Measurements from ENCODE around the gene NR3C2. TPM values are rescaled to one million over a fixed set of nuclear protein-coding genes. Genes with fewer than 3 reads are reported as not detected.

Gene NR3C2
- total and polyA plus RNA-seq, 2 of the 4 experiments (the other 2 are of a cell fraction) = 1.1 to 2.3 TPM

DNA sequence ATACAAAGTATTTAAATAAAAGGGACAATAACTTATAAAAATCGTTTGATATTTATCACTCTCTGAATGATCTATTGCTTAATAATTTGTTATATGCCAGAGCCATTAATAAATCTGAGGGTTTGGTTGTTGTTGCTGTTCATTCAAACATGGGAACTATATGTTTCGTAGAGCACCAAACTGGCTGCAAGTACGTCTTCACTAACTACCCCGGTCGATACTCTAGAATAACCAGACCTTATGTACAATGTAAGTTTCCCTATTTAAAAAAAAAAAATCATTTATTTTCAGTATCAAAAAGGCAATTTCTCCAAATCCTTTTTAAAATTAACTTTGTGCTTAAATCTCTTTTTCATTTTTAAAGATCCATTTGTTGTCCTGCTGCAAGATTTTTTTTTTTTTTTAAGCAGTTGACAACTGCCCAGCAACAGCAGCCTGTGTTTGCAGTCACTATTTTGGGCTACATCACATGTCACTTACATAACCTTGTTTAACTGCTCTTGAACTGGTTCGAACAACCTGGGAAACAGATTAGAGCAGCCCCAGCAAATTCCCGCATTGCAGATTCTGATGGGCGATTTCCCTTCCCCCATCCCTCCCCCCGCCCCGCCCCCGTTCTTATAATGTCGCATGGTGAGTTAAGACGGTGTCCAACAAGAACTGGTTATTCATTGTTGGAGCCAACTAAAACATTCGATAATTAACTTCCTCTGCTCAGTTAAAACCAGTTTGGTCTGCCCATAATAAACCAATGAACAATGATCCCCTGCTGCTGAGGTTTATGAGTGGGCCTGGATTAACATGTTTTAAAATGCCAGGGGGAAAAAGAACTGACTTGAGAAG is 238.9 kb downstream of the NR3C2 start (continued):
- no peak for TF ChIP-seq MXI1 (IDR thresholded peaks at IDR 0.05; ENCODE audit: borderline replicate concordance, low read depth, low read length)

DNA sequence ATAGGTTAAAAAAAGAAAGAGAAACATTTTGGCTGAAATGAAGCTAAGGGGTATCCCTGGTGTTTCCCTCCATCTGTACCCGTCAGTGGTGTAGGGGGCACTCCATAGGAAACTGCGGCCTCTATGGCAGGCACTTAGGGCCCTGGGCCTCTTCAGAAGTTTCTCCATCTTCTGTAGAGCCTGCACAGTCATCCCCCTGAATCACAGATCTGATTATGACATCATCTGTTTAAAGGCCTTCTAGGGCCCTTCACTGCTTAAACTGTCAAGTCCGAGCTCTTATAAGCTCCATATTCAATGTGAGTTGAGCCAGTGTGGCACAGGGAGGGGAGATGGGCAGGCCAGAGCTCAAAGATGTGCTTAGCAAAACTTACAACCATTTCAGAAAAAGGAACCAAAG is 241.3 kb downstream of the NR3C2 start:
- no peak overlapping the region for H2BK120ac ChIP-seq (ENCODE audit: low read depth, low read length)
- no peak overlapping the region for H2BK15ac ChIP-seq (ENCODE audit: low read depth, low read length)
- no peak overlapping the region for H3K4me3 ChIP-seq (ENCODE audit: insufficient read depth, low read depth, low read length)
- H3K14ac ChIP-seq (replicated peaks; ENCODE audit: low read depth, low read length) = no peak overlapping the region
- H3K4me2 ChIP-seq (ENCODE audit: low read depth, low read length) = no peak overlapping the region
- no peak overlapping the region for H3K56ac ChIP-seq (ENCODE audit: extremely low read depth, insufficient read depth, low read length)
- ATAC-seq (ENCODE audit: low read depth) = 0 out of 2 replicates have a peak, but pooled peaks have one; percentile 29
- no peak overlapping the region for H4K8ac ChIP-seq (ENCODE audit: low read depth in 2 of 2, low read length in 2 of 2)
- H2BK5ac ChIP-seq (ENCODE audit: low read depth, low read length, poor library complexity, severe bottlenecking) = no peak overlapping the region
- DNase-seq = peak; percentile 24
- intact Hi-C loops (cut with micrococcal nuclease) = no loop called here
- no peak overlapping the region for H2AK9ac ChIP-seq (replicated peaks; ENCODE audit: low read depth, low read length, poor library complexity)
- no peak overlapping the region for H3K23ac ChIP-seq (ENCODE audit: low read depth, low read length)
- H4K20me1 ChIP-seq (ENCODE audit: insufficient read depth, low read length) = no peaks in the 10 kb centered on the region
- no peak overlapping the region for H3K4ac ChIP-seq (ENCODE audit: low read depth, low read length)
- ChIA-PET POLR2A (ENCODE audit: unreplicated experiment) (no interaction called here), CTCF (no interaction called here)
- H2AFZ ChIP-seq (replicated peaks; ENCODE audit: low read length, poor library complexity) = no peak overlapping the region
- H2BK20ac ChIP-seq (ENCODE audit: low read depth, low read length) = no peak overlapping the region
- H3K4me1 ChIP-seq (ENCODE audit: control insufficient read depth, insufficient read depth, low read length) = no peaks in the 10 kb centered on the region
- H3K9ac ChIP-seq (ENCODE audit: low read depth, low read length) = no peak overlapping the region
- H4K91ac ChIP-seq (ENCODE audit: insufficient read depth, low read depth, low read length) = no peak overlapping the region
- no TSS peak for BruUV-seq (replicated peaks)
- no peaks in the 10 kb centered on the region for H3K27me3 ChIP-seq (ENCODE audit: control insufficient read depth, insufficient read depth, low read length)
- no peak overlapping the region for H2AK5ac ChIP-seq (ENCODE audit: low read depth, low read length)
- H3K18ac ChIP-seq (ENCODE audit: low read depth, low read length) = no peak overlapping the region
- H3K9me3 ChIP-seq (ENCODE audit: control insufficient read depth, insufficient read depth, low read length) = no peaks in the 10 kb centered on the region
- H4K5ac ChIP-seq (ENCODE audit: low read depth, low read length) = no peak overlapping the region
- WGBS, 2 experiments (ENCODE audit: extremely low coverage in 2 of 2, insufficient read length in 1 of 2) = no CpG with 5 or more reads among the region's 3 CpGs
- no peaks in the 10 kb centered on the region for H3K9me1 ChIP-seq (ENCODE audit: insufficient read depth, low read length)
- in situ Hi-C loops (cut with MboI; ENCODE audit: low sequenced_read_pairs) = no loop called here
- dilution Hi-C loops (cut with HindIII; ENCODE audit: low sequenced_read_pairs, unreplicated experiment) = no loop called here
- no peaks in the 10 kb centered on the region for H3K79me1 ChIP-seq (ENCODE audit: low read depth in 1 of 2, low read length in 2 of 2)
- no peaks in the 10 kb centered on the region for H3K36me3 ChIP-seq (ENCODE audit: control insufficient read depth, insufficient read depth, low read length)
- no peak overlapping the region for H3K27ac ChIP-seq (ENCODE audit: insufficient read depth, low read length)
- TF ChIP-seq, protein P1, sequence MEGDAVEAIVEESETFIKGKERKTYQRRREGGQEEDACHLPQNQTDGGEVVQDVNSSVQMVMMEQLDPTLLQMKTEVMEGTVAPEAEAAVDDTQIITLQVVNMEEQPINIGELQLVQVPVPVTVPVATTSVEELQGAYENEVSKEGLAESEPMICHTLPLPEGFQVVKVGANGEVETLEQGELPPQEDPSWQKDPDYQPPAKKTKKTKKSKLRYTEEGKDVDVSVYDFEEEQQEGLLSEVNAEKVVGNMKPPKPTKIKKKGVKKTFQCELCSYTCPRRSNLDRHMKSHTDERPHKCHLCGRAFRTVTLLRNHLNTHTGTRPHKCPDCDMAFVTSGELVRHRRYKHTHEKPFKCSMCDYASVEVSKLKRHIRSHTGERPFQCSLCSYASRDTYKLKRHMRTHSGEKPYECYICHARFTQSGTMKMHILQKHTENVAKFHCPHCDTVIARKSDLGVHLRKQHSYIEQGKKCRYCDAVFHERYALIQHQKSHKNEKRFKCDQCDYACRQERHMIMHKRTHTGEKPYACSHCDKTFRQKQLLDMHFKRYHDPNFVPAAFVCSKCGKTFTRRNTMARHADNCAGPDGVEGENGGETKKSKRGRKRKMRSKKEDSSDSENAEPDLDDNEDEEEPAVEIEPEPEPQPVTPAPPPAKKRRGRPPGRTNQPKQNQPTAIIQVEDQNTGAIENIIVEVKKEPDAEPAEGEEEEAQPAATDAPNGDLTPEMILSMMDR (conservative IDR thresholded peaks at IDR 0.05; ENCODE audit: low read depth, low read length) = no peak
- TF ChIP-seq BHLHE40 (IDR thresholded peaks at IDR 0.05; ENCODE audit: low read depth, low read length) (no peak), SMC3 (IDR thresholded peaks at IDR 0.05; ENCODE audit: low read depth, low read length) (no peak), FOS (IDR thresholded peaks at IDR 0.05; ENCODE audit: low read depth, low read length) (no peak), MAFK (IDR thresholded peaks at IDR 0.05; ENCODE audit: low read depth, low read length) (no peak), MXI1 (IDR thresholded peaks at IDR 0.05; ENCODE audit: borderline replicate concordance, low read depth, low read length) (no peak), CEBPB (IDR thresholded peaks at IDR 0.05; ENCODE audit: low read depth, low read length) (no peak), RAD21 (IDR thresholded peaks at IDR 0.05; ENCODE audit: low read length) (no peak), CHD1 (IDR thresholded peaks at IDR 0.05; ENCODE audit: low read depth, low read length) (no peak), RFX5 (IDR thresholded peaks at IDR 0.05; ENCODE audit: low read depth, low read length) (no peak), RCOR1 (IDR thresholded peaks at IDR 0.05; ENCODE audit: insufficient replicate concordance, low read length) (no peak)
- TF ChIP-seq, protein P2, sequence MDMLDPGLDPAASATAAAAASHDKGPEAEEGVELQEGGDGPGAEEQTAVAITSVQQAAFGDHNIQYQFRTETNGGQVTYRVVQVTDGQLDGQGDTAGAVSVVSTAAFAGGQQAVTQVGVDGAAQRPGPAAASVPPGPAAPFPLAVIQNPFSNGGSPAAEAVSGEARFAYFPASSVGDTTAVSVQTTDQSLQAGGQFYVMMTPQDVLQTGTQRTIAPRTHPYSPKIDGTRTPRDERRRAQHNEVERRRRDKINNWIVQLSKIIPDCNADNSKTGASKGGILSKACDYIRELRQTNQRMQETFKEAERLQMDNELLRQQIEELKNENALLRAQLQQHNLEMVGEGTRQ (IDR thresholded peaks at IDR 0.05; ENCODE audit: low read depth, low read length) = no peak
- TF ChIP-seq, protein P3, sequence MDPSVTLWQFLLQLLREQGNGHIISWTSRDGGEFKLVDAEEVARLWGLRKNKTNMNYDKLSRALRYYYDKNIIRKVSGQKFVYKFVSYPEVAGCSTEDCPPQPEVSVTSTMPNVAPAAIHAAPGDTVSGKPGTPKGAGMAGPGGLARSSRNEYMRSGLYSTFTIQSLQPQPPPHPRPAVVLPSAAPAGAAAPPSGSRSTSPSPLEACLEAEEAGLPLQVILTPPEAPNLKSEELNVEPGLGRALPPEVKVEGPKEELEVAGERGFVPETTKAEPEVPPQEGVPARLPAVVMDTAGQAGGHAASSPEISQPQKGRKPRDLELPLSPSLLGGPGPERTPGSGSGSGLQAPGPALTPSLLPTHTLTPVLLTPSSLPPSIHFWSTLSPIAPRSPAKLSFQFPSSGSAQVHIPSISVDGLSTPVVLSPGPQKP (IDR thresholded peaks at IDR 0.05; ENCODE audit: borderline replicate concordance, low read depth, low read length) = no peak

Measured in IMR-90 (cell line).